ENCODE results near the gene TIGD7.

DNA sequence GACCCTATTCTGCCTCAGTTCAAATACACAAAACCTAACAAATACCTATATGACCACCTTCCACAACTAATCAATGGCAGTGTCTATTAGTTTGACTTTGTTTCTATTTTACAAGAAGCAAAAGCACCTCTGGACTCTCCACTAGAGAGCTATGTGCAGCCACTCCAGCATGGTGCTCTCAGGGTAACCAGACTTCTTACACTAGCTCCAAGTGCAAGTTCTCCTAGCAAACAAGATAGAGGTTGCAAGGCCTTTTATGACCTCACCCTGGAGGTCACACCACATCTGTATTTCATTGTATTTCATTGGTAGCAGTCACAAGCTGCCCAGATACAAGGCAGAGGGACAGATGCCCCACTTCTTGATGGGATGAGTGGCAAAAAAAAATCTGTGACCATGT is 30.3 kb downstream of the TIGD7 start:
- TF ChIP-seq EZH2phosphoT487 (IDR thresholded peaks at IDR 0.05; ENCODE audit: low read length), result no peak
- TF ChIP-seq, protein P1, sequence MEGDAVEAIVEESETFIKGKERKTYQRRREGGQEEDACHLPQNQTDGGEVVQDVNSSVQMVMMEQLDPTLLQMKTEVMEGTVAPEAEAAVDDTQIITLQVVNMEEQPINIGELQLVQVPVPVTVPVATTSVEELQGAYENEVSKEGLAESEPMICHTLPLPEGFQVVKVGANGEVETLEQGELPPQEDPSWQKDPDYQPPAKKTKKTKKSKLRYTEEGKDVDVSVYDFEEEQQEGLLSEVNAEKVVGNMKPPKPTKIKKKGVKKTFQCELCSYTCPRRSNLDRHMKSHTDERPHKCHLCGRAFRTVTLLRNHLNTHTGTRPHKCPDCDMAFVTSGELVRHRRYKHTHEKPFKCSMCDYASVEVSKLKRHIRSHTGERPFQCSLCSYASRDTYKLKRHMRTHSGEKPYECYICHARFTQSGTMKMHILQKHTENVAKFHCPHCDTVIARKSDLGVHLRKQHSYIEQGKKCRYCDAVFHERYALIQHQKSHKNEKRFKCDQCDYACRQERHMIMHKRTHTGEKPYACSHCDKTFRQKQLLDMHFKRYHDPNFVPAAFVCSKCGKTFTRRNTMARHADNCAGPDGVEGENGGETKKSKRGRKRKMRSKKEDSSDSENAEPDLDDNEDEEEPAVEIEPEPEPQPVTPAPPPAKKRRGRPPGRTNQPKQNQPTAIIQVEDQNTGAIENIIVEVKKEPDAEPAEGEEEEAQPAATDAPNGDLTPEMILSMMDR (IDR thresholded peaks at IDR 0.05; ENCODE audit: low read length), result no peak

All from MM.1S (cell line).